GM20431 (cell line): ENCODE results near the gene CEL.

ENCODE experiments used
- in situ Hi-C: fragments of 300-500 bp; cut with MseI, MboI; formaldehyde crosslinking; loops from one replicate; pipeline ENCODE4 v1.15.0; 2020; ENCODE audit warnings: low sequenced_read_pairs; ENCODE audit not compliant: unreplicated experiment

The CEL gene

GRCh38 chr9:133101356-133102189, 39.8 kb downstream of the CEL start:
- in situ Hi-C loops = no loop called here

- in situ Hi-C loops = no loop called here
Observed at GRCh38 chr9:133102190-133103021, 40.6 kb downstream of the CEL start.

- in situ Hi-C loops = no loop called here
Observed at GRCh38 chr9:133103183-133103986, 41.6 kb downstream of the CEL start.

DNA sequence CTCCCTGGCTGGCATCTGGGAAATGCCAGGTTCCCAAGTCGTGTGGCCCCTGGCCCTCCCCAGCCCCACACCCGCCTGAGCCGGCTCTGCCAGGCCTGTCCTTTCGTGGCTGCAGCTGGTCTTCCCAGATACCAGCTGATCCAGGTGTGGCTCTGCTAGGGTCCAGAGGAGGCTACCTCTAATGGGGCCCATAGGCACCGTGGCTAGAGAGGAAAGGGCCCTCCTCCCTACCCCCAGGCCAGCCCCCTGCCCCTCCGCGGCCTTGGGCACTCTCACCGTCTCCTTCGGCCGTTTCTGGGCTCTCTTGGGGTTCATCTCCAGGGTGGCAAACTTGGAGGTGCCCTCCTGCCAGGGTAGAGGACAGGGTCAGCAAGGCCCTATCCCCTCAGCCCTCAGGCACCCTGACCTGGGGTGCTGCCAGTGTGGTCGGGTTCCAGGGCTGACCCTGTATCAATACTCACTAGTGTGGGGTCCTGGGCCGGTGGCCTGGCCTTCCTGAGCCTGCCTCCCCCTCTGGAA, 42.3 kb downstream of the CEL start:
- in situ Hi-C loops = no loop called here

- in situ Hi-C loops = no loop called here
Observed at GRCh38 chr9:133104718-133105460, 43.1 kb downstream of the CEL start.

GRCh38 chr9:133105461-133105770, 43.6 kb downstream of the CEL start:
- in situ Hi-C loops = no loop called here

DNA sequence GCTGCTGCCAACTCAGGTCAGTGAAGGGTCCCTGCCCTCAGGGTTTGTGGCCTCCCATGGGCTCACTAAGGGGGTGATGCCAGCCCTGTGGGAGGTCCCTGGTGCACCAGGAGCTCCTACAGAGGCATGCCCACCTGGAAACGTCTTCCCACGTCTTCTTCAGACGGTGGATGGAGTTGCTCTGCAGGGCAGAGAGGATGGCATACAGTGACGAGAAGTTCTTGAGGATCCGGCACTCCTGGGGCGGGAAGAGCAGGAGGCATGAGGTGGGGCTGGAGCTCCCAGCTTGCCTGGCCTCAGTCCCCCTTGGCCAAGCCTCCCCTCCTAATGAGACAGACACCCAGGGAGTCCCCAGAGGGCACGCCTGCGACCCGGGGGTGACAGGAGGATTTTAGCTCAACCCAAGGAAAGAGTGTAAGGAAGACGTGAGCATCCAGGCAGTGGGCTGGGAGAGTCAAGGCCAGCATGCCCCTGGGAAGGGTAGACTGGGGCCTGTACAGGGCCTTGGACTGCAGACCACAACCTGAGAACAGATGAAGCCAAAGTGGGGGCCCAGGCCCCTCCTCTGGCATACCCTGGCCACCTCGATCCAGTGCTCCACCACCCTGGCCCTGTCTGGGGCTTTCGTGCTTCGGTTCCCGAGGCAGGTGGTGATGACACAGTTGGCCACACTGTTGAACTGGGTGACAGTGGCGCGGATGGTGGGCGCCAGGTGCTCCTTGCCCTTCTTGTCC, 44.9 kb downstream of the CEL start:
- in situ Hi-C loops = no loop called here

DNA sequence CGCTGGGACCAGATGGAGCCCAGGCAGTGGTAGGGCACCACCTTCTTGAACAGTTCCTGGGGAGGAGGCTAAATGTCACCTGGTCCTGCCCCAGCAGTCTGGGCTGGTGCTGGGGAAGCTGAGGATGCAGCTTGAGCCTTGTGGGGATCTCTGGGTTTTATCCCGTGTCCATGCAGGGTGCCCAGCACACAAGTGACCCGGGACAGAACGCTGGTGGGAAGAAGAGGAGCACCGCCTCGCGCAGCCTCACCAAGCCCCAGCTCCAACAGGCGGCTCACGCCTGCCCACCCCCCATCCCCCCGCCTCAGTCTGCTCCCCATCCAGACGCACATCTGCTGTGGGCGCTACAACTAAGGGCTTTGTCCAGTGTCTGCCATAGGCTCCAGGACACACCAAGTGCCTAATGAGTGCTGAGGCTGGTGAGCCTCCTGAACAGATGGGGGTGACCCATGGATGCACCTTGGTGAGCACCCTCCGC, 45.5 kb downstream of the CEL start:
- in situ Hi-C loops = no loop called here

DNA sequence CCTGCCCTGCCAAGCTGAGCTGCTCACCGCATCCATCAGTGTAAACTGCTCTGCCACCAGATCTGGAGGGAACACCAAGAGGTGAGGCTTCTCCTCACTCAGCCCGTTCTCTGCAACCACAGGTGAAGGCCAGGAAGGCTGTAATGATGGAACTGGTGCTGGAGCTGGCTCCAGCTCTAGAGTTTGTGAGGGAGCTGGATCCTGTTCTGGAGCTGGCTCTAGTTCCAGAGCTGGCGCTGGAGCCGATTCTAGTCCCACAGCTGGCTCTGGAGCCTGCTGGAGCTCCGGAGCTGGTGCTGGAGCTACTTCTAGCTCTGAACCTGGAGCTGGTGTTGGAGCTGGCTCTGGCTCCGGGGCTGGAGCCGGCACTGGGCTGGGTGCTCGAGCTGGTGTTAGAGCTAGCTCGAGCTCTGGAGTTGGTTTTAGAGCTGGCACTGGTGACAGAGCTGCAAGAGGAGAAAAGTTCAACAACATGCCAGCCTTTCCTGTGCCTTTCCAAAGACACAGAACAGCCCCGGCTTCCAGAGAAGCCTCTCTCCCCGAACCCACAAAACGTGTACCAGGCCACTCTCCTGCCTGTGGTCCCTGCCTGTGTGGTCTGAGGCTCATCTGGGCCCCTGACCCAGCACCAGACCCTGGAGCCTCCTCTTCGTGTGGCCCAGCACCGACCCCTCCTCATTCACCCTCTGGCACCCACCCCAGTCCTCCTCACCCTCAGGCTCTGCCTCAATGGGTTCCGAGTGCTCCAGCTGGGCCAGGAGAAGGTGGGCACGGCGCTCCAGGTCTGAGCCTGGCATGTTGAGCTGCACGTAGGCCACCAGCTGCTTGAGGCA, 46.4 kb downstream of the CEL start:
- in situ Hi-C loops = no loop called here

GRCh38 chr9:133108794-133109641, 47.2 kb downstream of the CEL start:
- in situ Hi-C loops = no loop called here

DNA sequence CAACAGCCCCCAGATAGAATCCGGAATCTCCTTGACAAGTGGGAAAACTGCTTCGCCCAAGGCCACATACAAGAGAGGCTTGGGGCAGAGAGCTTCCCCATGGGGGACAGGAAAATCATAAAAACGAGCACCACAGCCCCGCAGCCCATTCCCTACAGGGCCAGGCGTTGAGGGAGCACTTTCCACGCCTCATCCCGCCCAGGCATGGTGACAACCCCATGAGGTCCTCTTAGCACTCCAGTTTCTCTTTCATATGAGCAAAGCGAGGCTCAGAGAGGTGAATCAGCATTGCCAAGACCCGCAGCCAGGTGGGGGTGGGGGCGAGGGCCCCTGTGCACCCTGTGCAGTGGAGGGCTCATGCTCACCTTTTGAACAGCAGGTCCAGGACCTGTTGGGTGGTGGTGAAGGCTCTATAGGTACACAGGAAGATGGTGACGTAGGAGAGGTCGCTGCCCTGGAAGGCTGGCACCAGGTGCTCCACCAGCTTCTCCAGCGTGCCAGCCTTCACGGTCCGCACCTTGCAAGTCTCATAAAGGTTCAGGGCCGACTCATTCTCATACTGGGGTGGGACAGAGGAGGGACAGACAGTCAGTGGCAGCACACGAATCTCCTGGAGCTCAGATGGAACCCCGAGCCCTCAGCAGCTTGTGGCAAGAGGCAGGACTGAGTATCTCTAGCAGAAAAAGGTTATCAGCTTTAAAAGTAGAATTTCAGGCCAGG, 48.3 kb downstream of the CEL start:
- in situ Hi-C loops = no loop called here

DNA sequence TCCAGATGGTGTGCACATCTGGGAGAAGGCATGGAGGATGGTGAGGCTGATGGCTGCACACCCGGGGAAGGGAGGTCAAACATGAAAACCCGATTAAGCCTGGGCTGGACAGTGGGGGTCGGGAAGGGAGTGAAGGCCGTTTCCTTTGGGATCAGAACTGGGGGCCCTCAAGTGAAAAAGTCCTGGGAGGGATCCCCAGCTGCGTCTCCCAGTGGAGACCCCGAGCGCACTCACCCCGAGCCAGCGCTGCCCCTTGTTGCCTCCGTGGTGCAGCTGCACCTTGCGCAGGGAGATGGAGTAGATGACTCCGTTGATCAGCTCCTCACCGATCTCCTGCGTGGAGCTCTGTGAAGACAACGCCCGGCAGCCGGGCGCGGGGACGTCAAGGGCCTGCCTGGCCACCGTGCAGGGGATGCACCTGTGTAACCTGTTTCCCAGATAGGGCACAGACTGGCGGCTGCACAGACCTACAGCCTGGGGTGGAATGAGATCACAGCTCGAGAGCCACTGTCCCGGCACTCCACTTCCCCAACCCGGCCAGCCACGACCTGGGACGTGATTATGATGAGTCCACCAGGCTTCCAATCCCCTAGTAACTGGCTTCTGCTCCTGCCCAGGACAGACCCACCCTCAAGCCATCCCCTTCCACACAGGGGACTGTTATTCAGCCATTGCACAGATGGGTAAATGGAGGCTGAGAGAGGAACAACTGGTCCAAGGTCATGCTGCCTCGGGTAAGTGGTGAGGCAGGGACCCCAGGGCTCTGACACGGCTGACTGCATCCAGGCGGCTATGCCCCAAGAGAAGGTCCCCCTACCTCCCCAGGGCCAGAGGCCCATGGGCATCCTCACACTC, 50.3 kb downstream of the CEL start:
- in situ Hi-C loops = no loop called here

- in situ Hi-C loops = no loop called here
Observed at GRCh38 chr9:133112663-133113026, 50.9 kb downstream of the CEL start.

- in situ Hi-C loops = no loop called here
Observed at GRCh38 chr9:133113163-133113948, 51.6 kb downstream of the CEL start.
